B cell (primary cell): ENCODE results near the gene POLR3K.

ENCODE experiments used
- EZH2 ChIP-seq: IDR thresholded peaks from 2 replicates; pipeline ENCODE4 v1.6.1; 2012; ENCODE audit warnings: borderline replicate concordance, low read depth, mild to moderate bottlenecking, moderate library complexity, low read length; ENCODE audit not compliant: insufficient read depth, poor library complexity, severe bottlenecking
- TF ChIP-seq, protein P1 (sequence below): fragments of 200-600 bp; IDR thresholded peaks from one replicate; pipeline ENCODE4 v1.8.0; 2022; ENCODE audit warnings: antibody characterized with exemption, mild to moderate bottlenecking

DNA sequence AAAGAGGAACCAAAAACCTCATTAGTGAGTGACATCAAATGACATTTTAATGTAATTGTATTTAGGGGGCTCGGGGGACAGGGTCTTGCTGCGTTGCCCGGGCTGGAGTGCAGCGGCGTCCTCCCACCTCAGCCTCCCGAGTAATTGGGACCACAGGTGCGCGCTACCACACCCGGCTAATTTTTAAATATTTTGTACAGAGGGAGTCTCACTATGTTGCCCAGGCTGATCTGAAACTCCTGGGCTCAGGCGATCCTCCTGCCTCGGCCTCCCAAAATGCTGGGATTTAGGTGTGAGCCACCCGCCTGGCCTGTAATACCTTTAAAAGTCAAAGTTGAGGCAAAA, 801 bp upstream of the POLR3K start:
- TF ChIP-seq, protein P1, sequence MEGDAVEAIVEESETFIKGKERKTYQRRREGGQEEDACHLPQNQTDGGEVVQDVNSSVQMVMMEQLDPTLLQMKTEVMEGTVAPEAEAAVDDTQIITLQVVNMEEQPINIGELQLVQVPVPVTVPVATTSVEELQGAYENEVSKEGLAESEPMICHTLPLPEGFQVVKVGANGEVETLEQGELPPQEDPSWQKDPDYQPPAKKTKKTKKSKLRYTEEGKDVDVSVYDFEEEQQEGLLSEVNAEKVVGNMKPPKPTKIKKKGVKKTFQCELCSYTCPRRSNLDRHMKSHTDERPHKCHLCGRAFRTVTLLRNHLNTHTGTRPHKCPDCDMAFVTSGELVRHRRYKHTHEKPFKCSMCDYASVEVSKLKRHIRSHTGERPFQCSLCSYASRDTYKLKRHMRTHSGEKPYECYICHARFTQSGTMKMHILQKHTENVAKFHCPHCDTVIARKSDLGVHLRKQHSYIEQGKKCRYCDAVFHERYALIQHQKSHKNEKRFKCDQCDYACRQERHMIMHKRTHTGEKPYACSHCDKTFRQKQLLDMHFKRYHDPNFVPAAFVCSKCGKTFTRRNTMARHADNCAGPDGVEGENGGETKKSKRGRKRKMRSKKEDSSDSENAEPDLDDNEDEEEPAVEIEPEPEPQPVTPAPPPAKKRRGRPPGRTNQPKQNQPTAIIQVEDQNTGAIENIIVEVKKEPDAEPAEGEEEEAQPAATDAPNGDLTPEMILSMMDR = no peak
- no peak for TF ChIP-seq EZH2
